ENCODE data around the gene FGR. TPM values are rescaled to one million over a fixed set of nuclear protein-coding genes. Genes with fewer than 3 reads are reported as not detected.

Gene FGR
- total RNA-seq, 2 experiments from 2014 or later = 0.51 to 0.56 TPM

- intact Hi-C loops (cut with micrococcal nuclease) = loop anchor here (2.0 to 10.0 kb wide), 3 partner anchors 105 to 267 kb away; partner anchors contain the start of gene GPR3
- no peak for ATAC-seq
- no peaks in the 10 kb centered on the region for H3K9me3 Mint-ChIP-seq
- peak overlapping the region; percentile 92 for H3K27ac Mint-ChIP-seq
- no peak for DNase-seq
- H3K4me1 Mint-ChIP-seq (ENCODE audit: low read depth) = peaks cover 45% of the 10 kb centered on the region
- ChIA-PET POLR2A (interaction anchor here (0.5 to 6.9 kb wide), 16 partner anchors 9 to 267 kb away, joined by 3 to 98 read pairs (median 4); partner anchors contain the start of genes AHDC1 and IFI6), CTCF (interaction anchor here (1.0 to 12.9 kb wide), 13 partner anchors 8 to 304 kb away, joined by 3 to 533 read pairs (median 6); partner anchors contain the start of genes AHDC1 and IFI6)
- H3K36me3 Mint-ChIP-seq (ENCODE audit: low read depth) = no peaks in the 10 kb centered on the region
- no peak overlapping the region for H3K4me3 Mint-ChIP-seq
- no peak for TF ChIP-seq CTCF (IDR thresholded peaks at IDR 0.05)
- no peaks in the 10 kb centered on the region for H3K27me3 Mint-ChIP-seq
These were observed 26.6 kb upstream of the FGR start for GRCh38 chr1:27661412-27662075.

- CTCF ChIA-PET = interaction anchor here (1.0 to 12.9 kb wide), 6 partner anchors 9 to 104 kb away, joined by 3 to 533 read pairs (median 13); partner anchors contain the start of genes AHDC1 and IFI6
- Mint-ChIP-seq H3K4me3 (peak overlapping the region; percentile 70), H3K36me3 (ENCODE audit: low read depth) (no peaks in the 10 kb centered on the region), H3K27ac (peak overlapping the region; percentile 92), H3K27me3 (no peaks in the 10 kb centered on the region), H3K4me1 (ENCODE audit: low read depth) (peaks cover 45% of the 10 kb centered on the region), H3K9me3 (no peaks in the 10 kb centered on the region)
- intact Hi-C loops (cut with micrococcal nuclease) = loop anchor here (10.0 kb wide), 2 partner anchors 136 to 266 kb away; partner anchors contain the start of gene GPR3
- no peak for TF ChIP-seq CTCF (IDR thresholded peaks at IDR 0.05)
- peak; percentile 31 for DNase-seq
- POLR2A ChIA-PET = interaction anchor here (1.0 to 6.9 kb wide), 6 partner anchors 9 to 137 kb away, joined by 3 to 98 read pairs (median 6); no protein-coding TSS in a partner anchor
- ATAC-seq = no peak
These were observed 25.4 kb upstream of the FGR start for GRCh38 chr1:27660300-27660835.

GRCh38 chr1:27659497-27660299, 24.7 kb upstream of the FGR start:
- POLR2A ChIA-PET = interaction anchor here (0.8 to 6.9 kb wide), 8 partner anchors 8 to 137 kb away, joined by 3 to 98 read pairs (median 3); partner anchors contain the start of gene AHDC1
- Mint-ChIP-seq H3K27me3 (no peaks in the 10 kb centered on the region), H3K27ac (peak overlapping the region; percentile 92), H3K36me3 (ENCODE audit: low read depth) (no peaks in the 10 kb centered on the region), H3K9me3 (no peaks in the 10 kb centered on the region), H3K4me1 (ENCODE audit: low read depth) (peaks cover 49% of the 10 kb centered on the region), H3K4me3 (peak overlapping the region; percentile 70)
- DNase-seq (peak; percentile 90), ATAC-seq (peak; percentile 64)
- intact Hi-C loops (cut with micrococcal nuclease) = loop anchor here (10.0 kb wide), 2 partner anchors 135 to 265 kb away; partner anchors contain the start of gene GPR3
- CTCF ChIA-PET = interaction anchor here (0.9 to 12.9 kb wide), 9 partner anchors 10 to 103 kb away, joined by 3 to 533 read pairs (median 4); partner anchors contain the start of gene AHDC1
- no peak for TF ChIP-seq CTCF (IDR thresholded peaks at IDR 0.05)

- no peak for TF ChIP-seq CTCF (IDR thresholded peaks at IDR 0.05)
- Mint-ChIP-seq H3K9me3 (no peaks in the 10 kb centered on the region), H3K36me3 (ENCODE audit: low read depth) (no peaks in the 10 kb centered on the region), H3K27ac (peak overlapping the region; percentile 92), H3K27me3 (no peaks in the 10 kb centered on the region), H3K4me3 (peak overlapping the region; percentile 70), H3K4me1 (ENCODE audit: low read depth) (peaks cover 49% of the 10 kb centered on the region)
- ChIA-PET CTCF (interaction anchor here (0.8 to 1.8 kb wide), 7 partner anchors 10 to 102 kb away, joined by 3 to 6 read pairs (median 4); no protein-coding TSS in a partner anchor), POLR2A (interaction anchor here (0.8 to 1.6 kb wide), 5 partner anchors 10 to 55 kb away, joined by 3 to 5 read pairs (median 4); partner anchors contain the start of gene AHDC1)
- DNase-seq (peak; percentile 74), ATAC-seq (peak; percentile 12)
- intact Hi-C loops (cut with micrococcal nuclease) = no loop called here
These were observed 24.0 kb upstream of the FGR start for GRCh38 chr1:27658951-27659496.
